OCI-LY3 (cell line): ENCODE data around the gene ZNF621.

ENCODE experiments used
- H2AFZ ChIP-seq: fragments of 200-600, 300-600 bp; shearing (Covaris generic); 2 replicates; pipeline ENCODE4 v1.6.0; 2014; ENCODE audit warnings: antibody characterized with exemption, low read depth, low read length
- H3K27ac ChIP-seq: fragments of 200-600, 300-600 bp; sonication (generic); 2 replicates; pipeline ENCODE4 v1.5.1; 2014; ENCODE audit warnings: mild to moderate bottlenecking, low read length, moderate library complexity, mixed read lengths
- H3K27me3 ChIP-seq: fragments of 200-600, 300-600 bp; sonication (generic); 2 replicates; pipeline ENCODE4 v1.6.1; 2014; ENCODE audit warnings: low read depth, low read length, mixed read lengths
- H3K36me3 ChIP-seq: fragments of 200-600, 300-600 bp; sonication (generic); replicated peaks from 2 replicates; pipeline ENCODE3; 2014; ENCODE audit warnings: low read depth, low read length, mixed read lengths
- H3K4me1 ChIP-seq: fragments of 300-600, 200-600 bp; sonication (generic); 2 replicates; pipeline ENCODE4 v1.6.1; 2014; ENCODE audit warnings: low read length, mixed read lengths
- H3K4me2 ChIP-seq: fragments of 200-600, 300-600 bp; sonication (generic); 2 replicates; pipeline ENCODE4 v1.6.1; 2014; ENCODE audit warnings: low read length, mixed read lengths
- H3K4me3 ChIP-seq: fragments of 300-600, 200-600 bp; sonication (generic); 2 replicates; pipeline ENCODE4 v1.5.1; 2014; ENCODE audit warnings: antibody characterized with exemption, mild to moderate bottlenecking, low read length, moderate library complexity
- H3K79me2 ChIP-seq: fragments of 300-600, 200-600 bp; shearing (Covaris generic); 2 replicates; pipeline ENCODE4 v1.6.1; 2014; ENCODE audit warnings: mild to moderate bottlenecking, low read length, mixed read lengths
- H3K9ac ChIP-seq: fragments of 300-600, 200-600 bp; shearing (Covaris generic); 2 replicates; pipeline ENCODE4 v1.6.0; 2014; ENCODE audit warnings: mild to moderate bottlenecking, low read length, moderate library complexity
- H3K9me3 ChIP-seq: fragments of 200-600, 300-600 bp; shearing (Covaris generic); 2 replicates; pipeline ENCODE4 v1.6.1; 2014; ENCODE audit warnings: low read length, mixed read lengths; ENCODE audit not compliant: insufficient read depth
- H4K20me1 ChIP-seq: fragments of 200-600, 300-600 bp; sonication (generic); 2 replicates; pipeline ENCODE4 v1.6.1; 2016; ENCODE audit warnings: low read length, mixed read lengths; ENCODE audit not compliant: insufficient read depth
- EZH2phosphoT487 ChIP-seq: fragments of 200-600 bp; shearing (Covaris generic); IDR thresholded peaks from 2 replicates; pipeline ENCODE4 v1.6.1; 2018; ENCODE audit warnings: antibody characterized with exemption, mixed run types, low read depth
- TF ChIP-seq, protein P1 (sequence below): fragments of 200-600, 300-600 bp; sonication (generic); IDR thresholded peaks from 2 replicates; pipeline ENCODE4 v1.5.1; 2014; ENCODE audit warnings: antibody characterized with exemption, low read length, low read depth

The ZNF621 gene

DNA sequence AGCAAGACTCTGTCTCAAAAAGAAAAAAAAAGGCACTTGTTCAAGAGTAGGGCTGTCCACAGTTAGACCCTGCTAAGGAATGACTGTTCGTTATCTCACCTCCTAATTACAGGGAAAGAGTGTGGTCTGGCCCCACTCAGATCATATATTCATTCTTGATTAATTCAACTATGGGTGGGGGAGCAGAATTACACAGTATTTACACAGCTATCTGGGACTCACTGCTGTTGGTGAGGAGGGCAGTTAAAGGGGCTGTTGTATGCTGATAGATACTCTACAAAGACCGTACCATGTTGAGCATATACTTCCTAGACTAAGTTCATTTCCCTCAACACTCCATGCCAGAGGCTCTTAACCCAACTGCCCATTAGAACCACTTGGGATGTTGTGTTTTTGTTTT, 22.7 kb upstream of the ZNF621 start:
- Histone ChIP-seq H3K27me3 (no peaks in the 10 kb centered on the region), H3K79me2 (no peaks in the 10 kb centered on the region), H3K27ac (no peak overlapping the region), H3K36me3 (no peaks in the 10 kb centered on the region), H3K9ac (no peak overlapping the region), H4K20me1 (no peaks in the 10 kb centered on the region), H3K4me3 (no peak overlapping the region), H3K4me2 (no peak overlapping the region), H2AFZ (no peak overlapping the region), H3K9me3 (no peaks in the 10 kb centered on the region), H3K4me1 (peaks cover 10% of the 10 kb centered on the region; the same call in 1 of the 2 replicates)
- TF ChIP-seq EZH2phosphoT487 = no peak
- TF ChIP-seq, protein P1, sequence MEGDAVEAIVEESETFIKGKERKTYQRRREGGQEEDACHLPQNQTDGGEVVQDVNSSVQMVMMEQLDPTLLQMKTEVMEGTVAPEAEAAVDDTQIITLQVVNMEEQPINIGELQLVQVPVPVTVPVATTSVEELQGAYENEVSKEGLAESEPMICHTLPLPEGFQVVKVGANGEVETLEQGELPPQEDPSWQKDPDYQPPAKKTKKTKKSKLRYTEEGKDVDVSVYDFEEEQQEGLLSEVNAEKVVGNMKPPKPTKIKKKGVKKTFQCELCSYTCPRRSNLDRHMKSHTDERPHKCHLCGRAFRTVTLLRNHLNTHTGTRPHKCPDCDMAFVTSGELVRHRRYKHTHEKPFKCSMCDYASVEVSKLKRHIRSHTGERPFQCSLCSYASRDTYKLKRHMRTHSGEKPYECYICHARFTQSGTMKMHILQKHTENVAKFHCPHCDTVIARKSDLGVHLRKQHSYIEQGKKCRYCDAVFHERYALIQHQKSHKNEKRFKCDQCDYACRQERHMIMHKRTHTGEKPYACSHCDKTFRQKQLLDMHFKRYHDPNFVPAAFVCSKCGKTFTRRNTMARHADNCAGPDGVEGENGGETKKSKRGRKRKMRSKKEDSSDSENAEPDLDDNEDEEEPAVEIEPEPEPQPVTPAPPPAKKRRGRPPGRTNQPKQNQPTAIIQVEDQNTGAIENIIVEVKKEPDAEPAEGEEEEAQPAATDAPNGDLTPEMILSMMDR = no peak

DNA sequence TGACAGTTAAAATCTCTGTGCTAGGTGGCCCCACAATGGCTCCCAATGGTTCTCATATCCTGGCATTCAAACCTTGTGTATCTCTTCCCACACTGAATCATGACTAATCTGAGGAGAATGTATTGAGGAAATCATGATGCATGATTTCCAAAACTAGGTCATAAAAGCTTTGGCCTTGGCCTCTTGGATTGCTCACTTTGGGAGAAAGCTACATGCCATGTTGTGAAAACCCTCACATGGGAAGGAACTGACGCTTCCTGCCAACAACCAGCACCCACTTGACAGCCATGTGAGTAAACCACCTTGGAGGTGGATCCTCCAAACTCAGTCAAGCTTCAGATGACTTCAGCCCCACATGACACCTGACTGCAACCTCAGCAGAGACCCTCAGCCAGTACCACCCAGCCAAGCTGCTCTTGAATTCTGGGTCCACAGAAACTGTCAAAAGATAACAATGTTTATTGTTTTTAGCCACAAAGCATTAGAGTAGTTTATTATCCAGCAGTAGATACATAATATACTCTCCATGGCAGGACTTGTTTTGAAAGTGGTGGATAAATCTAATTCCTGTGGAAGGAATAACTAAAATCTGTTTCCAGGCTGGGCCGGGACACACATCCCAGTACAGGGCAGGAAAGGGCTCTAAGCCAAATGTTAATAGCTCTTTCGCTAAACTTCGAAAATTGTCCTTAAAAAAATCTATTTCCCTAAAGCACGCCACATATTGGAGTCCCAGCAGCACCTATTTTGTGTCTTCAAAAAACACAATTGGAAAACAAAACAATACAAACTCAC, 19.9 kb upstream of the ZNF621 start:
- no peak overlapping the region for H3K4me2 ChIP-seq
- H3K9ac ChIP-seq = no peak overlapping the region
- H4K20me1 ChIP-seq = no peaks in the 10 kb centered on the region
- no peak for TF ChIP-seq EZH2phosphoT487
- TF ChIP-seq, protein P1 = no peak
- peaks cover 10% of the 10 kb centered on the region; the same call in 1 of the 2 replicates for H3K4me1 ChIP-seq
- no peak overlapping the region for H3K27ac ChIP-seq
- H3K79me2 ChIP-seq = no peaks in the 10 kb centered on the region
- H3K27me3 ChIP-seq = no peaks in the 10 kb centered on the region
- no peaks in the 10 kb centered on the region for H3K9me3 ChIP-seq
- no peak overlapping the region; the same call in 1 of the 2 replicates for H2AFZ ChIP-seq
- H3K4me3 ChIP-seq = no peak overlapping the region
- H3K36me3 ChIP-seq = no peaks in the 10 kb centered on the region

DNA sequence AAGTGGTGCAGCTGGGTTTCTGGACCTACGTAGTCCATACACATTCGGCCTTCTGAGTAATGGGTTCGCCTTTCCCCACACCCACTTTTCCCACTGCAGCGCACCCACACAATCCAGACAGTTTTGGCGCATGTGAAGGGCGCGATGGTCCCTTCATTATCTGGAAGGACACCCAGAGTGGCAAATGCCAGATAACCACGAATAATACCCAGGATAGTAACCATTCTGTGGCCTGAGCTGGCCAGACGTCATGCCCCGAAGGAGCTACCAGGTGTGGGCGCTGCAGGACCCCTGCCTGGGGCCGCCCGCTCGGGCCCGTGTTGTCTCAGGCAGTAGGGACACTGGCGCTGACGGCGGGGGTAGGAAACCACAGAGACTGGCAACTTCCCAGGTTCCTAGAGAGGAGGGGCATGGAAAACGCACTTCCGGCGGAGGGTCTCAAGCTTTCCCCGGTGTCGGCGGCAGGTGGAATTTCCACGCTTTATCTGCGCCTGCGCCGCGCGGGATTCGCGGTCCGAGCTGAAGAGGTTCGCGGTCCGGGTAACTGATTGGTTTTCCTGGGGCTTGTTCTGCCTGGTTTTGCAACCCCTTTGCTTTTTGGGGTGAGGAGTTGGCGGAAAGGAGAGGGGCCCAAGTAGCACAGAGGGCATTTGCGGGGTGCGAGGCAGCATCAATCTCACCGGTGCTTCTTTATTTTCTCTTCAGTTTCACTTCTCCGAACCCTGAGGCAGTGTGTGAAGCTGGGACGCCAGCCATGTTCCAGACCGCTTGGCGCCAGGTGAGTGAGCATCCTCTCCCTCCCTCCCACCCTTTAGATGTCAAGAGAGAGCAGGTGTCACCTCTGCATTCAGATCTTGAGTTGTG, 18.9 kb upstream of the ZNF621 start, which contains the start of gene ZNF620:
Gene ZNF620 (plus strand): TSS at position 441 of the 864 bp plus-strand sequence. CDS start 314 bp downstream, at position 755.
- no peaks in the 10 kb centered on the region for H3K36me3 ChIP-seq
- no peaks in the 10 kb centered on the region for H3K79me2 ChIP-seq
- H3K27me3 ChIP-seq = no peaks in the 10 kb centered on the region
- peaks cover 10% of the 10 kb centered on the region; the same call in 1 of the 2 replicates for H3K4me1 ChIP-seq
- no peaks in the 10 kb centered on the region for H3K9me3 ChIP-seq
- H3K27ac ChIP-seq = no peak within 1 kb of the TSS
- peak within 1 kb of the TSS; percentile 85 for H2AFZ ChIP-seq
- H3K4me2 ChIP-seq = peak within 1 kb of the TSS; percentile 63
- H4K20me1 ChIP-seq = no peaks in the 10 kb centered on the region
- H3K4me3 ChIP-seq = peak within 1 kb of the TSS; percentile 80
- peak within 1 kb of the TSS; percentile 44 for H3K9ac ChIP-seq
- TF ChIP-seq, protein P1 = peak; percentile 34
- no peak for TF ChIP-seq EZH2phosphoT487
